Measurements from ENCODE around the gene CMTM3. TPM values are rescaled to one million over a fixed set of nuclear protein-coding genes. Genes with fewer than 3 reads are reported as not detected.

Gene CMTM3
- total RNA-seq, 1 experiment from 2014 or later, result 12.8 TPM

- POLR2A ChIA-PET, result no interaction called here
- H3K27ac ChIP-seq (ENCODE audit: low read depth, low read length), result no peak overlapping the region
- H3K9me3 ChIP-seq (ENCODE audit: control insufficient read depth in 1 of 2, insufficient read depth in 1 of 2, low read depth in 1 of 2, low read length in 2 of 2), result no peaks in the 10 kb centered on the region
- RAD21 ChIA-PET (ENCODE audit: low non-redundant PET in 1 of 2, low total read pairs in 2 of 2, uncharacterized antibody in 2 of 2, unreplicated experiment in 2 of 2), result no interaction called here
- CTCF ChIA-PET, result interaction anchor here (0.8 to 1.0 kb wide), 2 partner anchors 10 to 190 kb away, joined by 4 read pairs; partner anchors contain the start of gene NAE1
- H2AFZ ChIP-seq (ENCODE audit: low read depth, low read length, poor library complexity, severe bottlenecking), result no peak overlapping the region
- no peak overlapping the region for H3K9ac ChIP-seq (ENCODE audit: low read length)
- TF ChIP-seq JUND (IDR thresholded peaks at IDR 0.05) (no peak), CTCF (IDR thresholded peaks at IDR 0.05 in 2 of 3, conservative IDR thresholded peaks at IDR 0.05 in 1 of 3; ENCODE audit: borderline replicate concordance in 1 of 3, insufficient read depth in 1 of 3, low read depth in 2 of 3, low read length in 2 of 3) (no peak), REST (IDR thresholded peaks at IDR 0.05; ENCODE audit: low read depth) (no peak), POLR2AphosphoS5 (IDR thresholded peaks at IDR 0.05; ENCODE audit: low read depth, low read length) (no peak), EGR1 (IDR thresholded peaks at IDR 0.05; ENCODE audit: low read depth) (no peak), EZH2phosphoT487 (IDR thresholded peaks at IDR 0.05; ENCODE audit: borderline replicate concordance) (no peak), FOSL1 (IDR thresholded peaks at IDR 0.05; ENCODE audit: low read depth) (no peak), ELF1 (IDR thresholded peaks at IDR 0.05; ENCODE audit: borderline replicate concordance, low read depth) (no peak), RAD21 (IDR thresholded peaks at IDR 0.05; ENCODE audit: low read depth) (no peak), POLR2A (IDR thresholded peaks at IDR 0.05; ENCODE audit: borderline replicate concordance, extremely low read depth, insufficient read depth, insufficient read length) (no peak), TCF7L2 (IDR thresholded peaks at IDR 0.05; ENCODE audit: borderline replicate concordance, extremely low read depth, insufficient read depth, insufficient read length) (no peak), ZNF274 (IDR thresholded peaks at IDR 0.05; ENCODE audit: low read depth, low read length) (no peak), MAX (IDR thresholded peaks at IDR 0.05) (no peak), CBX3 (IDR thresholded peaks at IDR 0.05; ENCODE audit: low read depth) (no peak), SP1 (IDR thresholded peaks at IDR 0.05; ENCODE audit: low read depth) (no peak), ATF3 (IDR thresholded peaks at IDR 0.05) (no peak), ZBTB33 (IDR thresholded peaks at IDR 0.05; ENCODE audit: extremely low read depth, insufficient replicate concordance, low read length) (no peak), SIN3A (IDR thresholded peaks at IDR 0.05; ENCODE audit: low read depth) (no peak), EZH2 (IDR thresholded peaks at IDR 0.05) (no peak), ZFX (IDR thresholded peaks at IDR 0.05) (no peak)
- H3K36me3 ChIP-seq (ENCODE audit: control insufficient read depth in 1 of 2, insufficient read depth in 2 of 2, low read length in 2 of 2), result no peaks in the 10 kb centered on the region
- H3K4me1 ChIP-seq (ENCODE audit: control insufficient read depth in 1 of 2, insufficient read depth in 2 of 2, low read length in 2 of 2), result peaks cover 4 to 11% of the 10 kb centered on the region in 2 experiments; a peak in 2 of 4 replicates
- H3K79me2 ChIP-seq (ENCODE audit: insufficient read depth, low read length), result peaks cover 6% of the 10 kb centered on the region
- no peaks in the 10 kb centered on the region for H4K20me1 ChIP-seq (ENCODE audit: insufficient read depth)
- H3K4me2 ChIP-seq (ENCODE audit: low read length), result no peak overlapping the region
- DNase-seq (ENCODE audit: low read depth, low spot score) (no peak), ATAC-seq (no peak)
- no peaks in the 10 kb centered on the region for H3K9me2 ChIP-seq (ENCODE audit: insufficient read depth)
- H3K4me3 ChIP-seq (replicated peaks in 1 of 2; ENCODE audit: low read depth in 1 of 2, low read length in 2 of 2), result no peak overlapping the region
- H3K27me3 ChIP-seq (ENCODE audit: insufficient read depth, low read length), result no peaks in the 10 kb centered on the region
- intact Hi-C loops (cut with micrococcal nuclease), result no loop called here
- BruUV-seq (replicated peaks), result no TSS peak
Observed at GRCh38 chr16:66640724-66641314, 36.3 kb downstream of the CMTM3 start.

Measured in HCT116 (cell line).